ENCODE results near the gene CCL3.
"Not testable (repeated sequence)": the region's sequence is repeated elsewhere in the genome, so short reads cannot be mapped to it uniquely, and the experiment has no call there.

The CCL3 gene

DNA sequence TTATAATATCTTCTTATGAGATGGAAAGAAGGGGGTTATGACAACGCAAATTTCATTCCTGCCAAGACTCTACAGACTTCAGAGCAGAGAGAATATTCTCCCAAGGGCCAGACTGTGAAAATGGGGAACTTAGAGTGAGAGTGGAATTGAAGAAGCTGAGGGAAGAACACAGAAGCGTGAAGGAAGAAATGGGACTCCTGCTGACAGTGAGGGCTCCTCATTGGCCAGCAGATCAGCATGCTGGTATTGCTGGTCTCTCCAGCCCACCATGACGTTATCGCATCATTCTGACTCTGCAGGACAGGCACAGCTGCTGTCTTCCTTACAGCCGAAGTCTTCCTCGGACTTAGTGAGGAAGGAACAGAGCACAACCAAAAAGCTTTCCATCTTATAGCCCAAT lies 38.0 kb upstream of the CCL3 start:
- Histone ChIP-seq H3K36me3 (ENCODE audit: control insufficient read depth, insufficient read depth, low read length, severe bottlenecking) (no peaks in the 10 kb centered on the region), H3K9me3 (ENCODE audit: control insufficient read depth, low read length) (peaks cover 15% of the 10 kb centered on the region), H3K27me3 (replicated peaks; ENCODE audit: control insufficient read depth, insufficient read depth, low read length) (peaks cover 29% of the 10 kb centered on the region), H3K4me1 (ENCODE audit: control insufficient read depth, insufficient read depth, low read length) (no peaks in the 10 kb centered on the region), H3K4me3 (ENCODE audit: low read length) (no peak overlapping the region), H3K9ac (ENCODE audit: low read length) (no peak overlapping the region)
- no peak for DNase-seq (ENCODE audit: low read depth)

DNA sequence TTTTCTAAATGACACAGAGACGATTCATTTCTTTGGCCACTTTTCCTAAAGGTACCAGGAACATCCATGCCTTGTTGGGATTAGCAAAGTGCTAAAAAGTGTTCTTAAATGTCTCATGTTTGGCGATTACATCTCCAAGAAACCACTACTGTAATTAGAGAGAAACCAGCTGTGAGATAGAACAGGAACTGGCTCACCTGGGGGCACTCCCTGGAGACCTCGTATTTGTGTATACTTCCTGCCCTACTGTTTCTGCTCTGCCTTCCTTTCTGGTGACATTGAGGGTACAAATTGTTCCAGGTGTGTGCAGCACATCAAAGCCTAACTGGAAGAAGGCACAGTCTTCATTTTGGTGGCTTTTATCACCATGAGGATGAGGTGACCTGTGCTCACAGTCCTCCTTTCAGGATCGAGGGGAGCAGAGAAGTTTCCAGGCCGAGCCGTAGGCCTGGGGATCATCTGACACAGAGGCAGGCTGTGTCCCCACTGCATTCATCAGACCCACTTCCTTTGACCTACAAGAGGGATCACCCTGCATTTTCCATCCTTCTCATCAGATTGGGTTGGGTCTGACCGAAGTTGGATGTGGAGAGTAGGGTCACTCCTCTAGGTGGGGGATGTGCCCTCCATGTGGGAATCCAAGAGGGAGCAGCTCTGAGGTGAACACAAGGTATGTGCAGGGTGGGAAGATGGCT lies 37.4 kb upstream of the CCL3 start:
- Histone ChIP-seq H3K9me3 (ENCODE audit: control insufficient read depth, low read length) (peaks cover 15% of the 10 kb centered on the region), H3K27me3 (replicated peaks; ENCODE audit: control insufficient read depth, insufficient read depth, low read length) (peaks cover 25% of the 10 kb centered on the region), H3K4me1 (ENCODE audit: control insufficient read depth, insufficient read depth, low read length) (no peaks in the 10 kb centered on the region), H3K9ac (ENCODE audit: low read length) (no peak overlapping the region), H3K4me3 (ENCODE audit: low read length) (no peak overlapping the region), H3K36me3 (ENCODE audit: control insufficient read depth, insufficient read depth, low read length, severe bottlenecking) (no peaks in the 10 kb centered on the region)
- DNase-seq (ENCODE audit: low read depth): no peak

DNA sequence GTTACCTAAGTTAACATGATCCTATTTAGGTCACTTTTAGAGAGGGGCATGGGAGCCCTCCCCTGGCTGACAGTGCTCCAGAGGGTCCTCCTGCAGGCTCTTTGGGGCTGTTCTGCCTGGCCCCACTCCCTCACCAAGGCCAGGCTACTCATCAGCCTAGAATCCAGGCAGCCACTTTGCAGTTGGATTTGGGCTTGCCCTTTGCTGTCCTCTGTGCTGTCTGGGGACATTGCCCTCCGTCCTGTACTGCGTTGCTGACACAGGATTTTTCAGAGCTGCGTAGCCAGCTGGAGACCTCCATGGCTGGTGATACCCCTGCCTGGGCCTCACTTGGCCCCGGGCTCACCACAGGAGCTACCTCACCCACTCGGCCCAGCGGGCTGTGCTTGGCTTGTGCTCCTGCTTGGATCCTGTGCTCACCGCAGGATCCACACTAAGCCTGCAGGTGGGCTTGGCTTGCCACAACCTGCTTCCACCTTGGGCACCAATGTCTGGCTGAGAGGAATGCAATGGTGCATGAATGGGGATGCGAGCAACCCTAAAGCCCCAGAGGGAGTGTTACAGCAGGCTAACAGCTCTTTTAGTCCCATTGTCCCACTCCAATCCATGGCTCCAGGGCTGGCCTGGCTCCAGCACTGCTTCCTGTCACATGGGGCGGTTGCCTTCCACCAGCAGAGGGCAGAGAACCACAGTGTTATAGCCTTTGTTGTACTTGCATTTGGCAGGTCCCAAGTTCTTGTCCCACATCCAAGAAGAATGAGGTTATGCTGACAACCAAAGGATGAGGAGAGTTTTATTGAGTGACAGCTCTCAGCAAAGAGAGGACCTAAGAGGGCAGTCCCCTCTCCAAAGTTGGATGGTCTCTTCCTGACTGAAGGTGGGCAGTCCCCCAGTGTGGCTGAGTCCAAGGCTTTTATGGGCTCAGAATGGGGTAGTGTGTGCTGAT lies 35.2 kb upstream of the CCL3 start:
- H3K9me3 ChIP-seq (ENCODE audit: control insufficient read depth, low read length): peaks cover 18% of the 10 kb centered on the region
- peaks cover 25% of the 10 kb centered on the region for H3K27me3 ChIP-seq (replicated peaks; ENCODE audit: control insufficient read depth, insufficient read depth, low read length)
- H3K36me3 ChIP-seq (ENCODE audit: control insufficient read depth, insufficient read depth, low read length, severe bottlenecking): no peaks in the 10 kb centered on the region
- H3K4me1 ChIP-seq (ENCODE audit: control insufficient read depth, insufficient read depth, low read length): no peaks in the 10 kb centered on the region
- no peak overlapping the region for H3K4me3 ChIP-seq (ENCODE audit: low read length)
- no peak overlapping the region for H3K9ac ChIP-seq (ENCODE audit: low read length)
- no peak for DNase-seq (ENCODE audit: low read depth)

DNA sequence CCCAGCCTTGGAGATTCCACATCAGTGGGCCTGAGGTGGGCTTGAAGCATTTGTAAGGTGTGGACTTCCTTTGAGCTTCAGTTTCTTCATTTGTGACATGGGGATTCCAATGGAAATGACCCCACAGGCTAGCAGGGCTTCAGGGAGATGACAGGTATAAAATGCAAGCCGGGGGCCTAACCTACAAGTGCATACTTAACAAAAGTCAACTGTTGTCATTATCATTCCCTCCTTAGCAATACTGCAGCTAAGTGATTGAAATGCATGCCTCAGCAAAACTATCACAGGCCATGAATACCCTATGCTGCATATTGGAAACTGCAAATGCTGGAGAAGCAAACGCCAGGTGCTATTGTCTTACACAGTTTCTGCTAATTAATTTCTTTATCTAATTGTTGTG lies 33.5 kb upstream of the CCL3 start:
- H3K36me3 ChIP-seq (ENCODE audit: control insufficient read depth, insufficient read depth, low read length, severe bottlenecking): no peaks in the 10 kb centered on the region
- DNase-seq (ENCODE audit: low read depth): no peak
- no peak overlapping the region for H3K9ac ChIP-seq (ENCODE audit: low read length)
- H3K4me1 ChIP-seq (ENCODE audit: control insufficient read depth, insufficient read depth, low read length): no peaks in the 10 kb centered on the region
- H3K4me3 ChIP-seq (ENCODE audit: low read length): no peak overlapping the region
- H3K9me3 ChIP-seq (ENCODE audit: control insufficient read depth, low read length): peaks cover 18% of the 10 kb centered on the region
- peaks cover 19% of the 10 kb centered on the region for H3K27me3 ChIP-seq (replicated peaks; ENCODE audit: control insufficient read depth, insufficient read depth, low read length)

DNA sequence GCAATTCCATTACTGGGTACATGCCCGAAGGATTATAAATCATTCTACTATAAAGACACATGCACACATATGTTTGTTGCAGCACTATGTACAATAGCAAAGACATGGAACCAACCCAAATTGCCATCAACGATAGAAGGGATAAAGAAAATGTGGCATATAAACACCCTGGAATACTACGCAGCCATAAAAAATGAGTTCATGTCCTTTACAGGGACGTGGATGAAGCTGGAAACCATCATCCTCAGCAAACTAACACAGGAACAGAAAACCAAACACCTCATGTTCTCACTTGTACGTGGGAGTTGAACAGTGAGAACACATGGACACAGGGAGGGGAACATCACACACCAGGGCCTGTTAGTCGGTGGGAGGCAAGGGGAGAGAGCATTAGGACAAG lies 31.2 kb upstream of the CCL3 start:
- H3K4me3 ChIP-seq (ENCODE audit: low read length); H3K9ac ChIP-seq (ENCODE audit: low read length); H3K36me3 ChIP-seq (ENCODE audit: control insufficient read depth, insufficient read depth, low read length, severe bottlenecking); H3K4me1 ChIP-seq (ENCODE audit: control insufficient read depth, insufficient read depth, low read length); DNase-seq (ENCODE audit: low read depth): not testable (repeated sequence)
- Histone ChIP-seq H3K9me3 (ENCODE audit: control insufficient read depth, low read length) (peaks cover 15% of the 10 kb centered on the region), H3K27me3 (replicated peaks; ENCODE audit: control insufficient read depth, insufficient read depth, low read length) (peaks cover 19% of the 10 kb centered on the region)

DNA sequence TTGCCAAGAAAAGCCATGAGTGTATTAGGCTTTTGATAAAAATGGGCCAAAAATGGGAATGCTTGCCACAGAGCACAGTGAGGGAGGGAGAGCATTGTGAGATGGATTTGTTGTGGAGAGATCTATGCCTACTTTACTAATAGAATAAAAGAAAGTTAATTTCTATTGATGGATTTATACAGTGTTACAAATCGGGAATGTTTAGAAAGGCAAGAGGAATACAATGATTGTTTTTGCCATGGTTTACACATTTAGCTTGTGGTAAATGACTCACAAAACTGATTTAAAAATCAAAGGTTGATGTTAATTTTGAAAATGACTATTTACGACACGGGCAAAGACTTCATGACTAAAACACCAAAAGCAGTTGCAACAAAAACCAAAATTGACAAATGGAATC lies 30.3 kb upstream of the CCL3 start:
- DNase-seq (ENCODE audit: low read depth): no peak
- Histone ChIP-seq H3K9me3 (ENCODE audit: control insufficient read depth, low read length) (peaks cover 6% of the 10 kb centered on the region), H3K4me1 (ENCODE audit: control insufficient read depth, insufficient read depth, low read length) (no peaks in the 10 kb centered on the region), H3K36me3 (ENCODE audit: control insufficient read depth, insufficient read depth, low read length, severe bottlenecking) (no peaks in the 10 kb centered on the region), H3K4me3 (ENCODE audit: low read length) (no peak overlapping the region), H3K27me3 (replicated peaks; ENCODE audit: control insufficient read depth, insufficient read depth, low read length) (peaks cover 19% of the 10 kb centered on the region), H3K9ac (ENCODE audit: low read length) (no peak overlapping the region)

DNA sequence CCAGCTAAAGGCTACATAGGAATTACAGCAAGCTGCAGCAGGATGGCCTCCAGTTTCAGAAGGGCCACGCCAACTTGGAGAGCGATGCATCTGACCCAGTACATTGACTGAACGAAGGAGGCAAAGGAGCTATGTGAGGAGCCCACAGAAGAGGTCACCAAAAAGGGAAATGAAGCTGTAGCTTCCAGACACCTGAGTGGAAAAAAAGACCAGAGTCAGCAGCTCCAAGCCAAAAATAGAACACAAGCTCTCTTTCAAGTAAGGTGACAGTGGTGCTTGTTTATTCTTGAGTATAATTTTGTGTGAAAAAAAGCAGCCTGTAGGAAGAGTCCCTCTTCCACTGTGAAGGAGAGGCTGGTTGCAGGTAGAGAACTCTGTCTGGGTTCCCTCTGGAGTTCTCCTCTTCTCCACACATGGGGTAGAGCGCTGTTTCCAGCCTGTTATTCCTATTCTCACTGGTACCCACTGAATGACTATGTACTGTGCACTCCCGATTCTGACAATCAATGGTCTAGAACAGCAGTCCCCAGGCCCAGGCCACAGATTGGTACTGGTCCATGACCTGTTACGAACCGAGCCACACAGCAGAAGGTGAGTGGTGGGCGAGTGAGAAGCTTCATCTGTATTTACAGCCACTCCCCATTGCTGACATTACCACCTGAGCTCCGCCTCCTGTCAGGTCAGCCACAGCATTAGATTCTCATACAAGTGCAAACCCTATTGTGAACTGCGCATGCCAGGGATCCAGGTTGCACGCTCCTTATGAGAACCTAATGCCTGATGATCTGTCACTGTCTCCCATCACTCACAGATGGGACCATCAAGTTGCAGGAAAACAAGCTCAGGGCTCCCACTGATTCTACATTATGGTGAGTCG lies 28.8 kb upstream of the CCL3 start:
- H3K36me3 ChIP-seq (ENCODE audit: control insufficient read depth, insufficient read depth, low read length, severe bottlenecking): no peaks in the 10 kb centered on the region
- peaks cover 18% of the 10 kb centered on the region for H3K27me3 ChIP-seq (replicated peaks; ENCODE audit: control insufficient read depth, insufficient read depth, low read length)
- DNase-seq (ENCODE audit: low read depth): no peak
- H3K9me3 ChIP-seq (ENCODE audit: control insufficient read depth, low read length): peaks cover 3% of the 10 kb centered on the region
- no peak overlapping the region for H3K9ac ChIP-seq (ENCODE audit: low read length)
- H3K4me3 ChIP-seq (ENCODE audit: low read length): no peak overlapping the region
- no peaks in the 10 kb centered on the region for H3K4me1 ChIP-seq (ENCODE audit: control insufficient read depth, insufficient read depth, low read length)

DNA sequence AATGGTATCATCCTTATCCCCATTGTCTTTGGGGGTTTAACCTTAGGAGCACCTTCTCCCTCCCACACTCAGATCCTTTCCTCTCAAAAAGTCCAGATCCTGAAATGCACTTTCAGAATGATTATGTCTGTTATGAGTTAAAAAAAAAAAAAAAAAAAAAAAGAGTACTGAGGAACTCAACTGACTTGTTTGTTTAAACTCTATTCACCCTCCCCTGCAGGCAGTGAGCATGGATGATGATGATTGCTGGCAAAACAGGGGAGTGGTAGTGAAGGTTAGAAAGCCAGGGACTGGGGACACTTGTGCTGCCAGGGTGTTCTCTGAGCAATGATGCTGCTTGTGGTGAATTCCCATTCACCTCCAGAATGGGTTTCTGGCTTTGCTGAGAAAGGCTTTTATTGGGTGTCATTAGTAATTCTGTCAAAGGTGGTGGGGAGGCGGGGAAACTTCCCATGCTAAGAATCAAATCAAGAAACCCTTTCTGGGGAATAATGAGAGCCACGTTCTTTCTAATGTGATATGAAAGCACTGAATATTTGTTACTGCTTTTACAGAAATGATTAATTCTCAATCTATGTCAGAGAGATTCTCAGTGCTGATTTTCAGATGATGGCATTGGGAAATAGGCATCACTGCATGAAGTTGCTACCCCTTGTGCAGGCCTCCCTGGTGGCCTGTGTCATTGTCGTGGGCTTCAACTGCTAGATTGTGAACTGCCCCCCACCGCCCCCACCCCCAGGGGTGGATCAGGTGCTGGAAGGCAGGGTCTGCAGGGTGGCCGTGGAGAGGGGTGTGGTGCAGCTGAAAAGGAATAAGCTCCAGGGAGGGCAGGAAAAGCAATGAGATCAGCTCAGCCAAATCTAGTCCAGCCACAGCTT lies 27.8 kb upstream of the CCL3 start:
- Histone ChIP-seq H3K9me3 (ENCODE audit: control insufficient read depth, low read length) (peaks cover 5% of the 10 kb centered on the region), H3K4me3 (ENCODE audit: low read length) (no peak overlapping the region), H3K27me3 (replicated peaks; ENCODE audit: control insufficient read depth, insufficient read depth, low read length) (peaks cover 13% of the 10 kb centered on the region), H3K4me1 (ENCODE audit: control insufficient read depth, insufficient read depth, low read length) (no peaks in the 10 kb centered on the region), H3K36me3 (ENCODE audit: control insufficient read depth, insufficient read depth, low read length, severe bottlenecking) (no peaks in the 10 kb centered on the region), H3K9ac (ENCODE audit: low read length) (no peak overlapping the region)
- no peak for DNase-seq (ENCODE audit: low read depth)

DNA sequence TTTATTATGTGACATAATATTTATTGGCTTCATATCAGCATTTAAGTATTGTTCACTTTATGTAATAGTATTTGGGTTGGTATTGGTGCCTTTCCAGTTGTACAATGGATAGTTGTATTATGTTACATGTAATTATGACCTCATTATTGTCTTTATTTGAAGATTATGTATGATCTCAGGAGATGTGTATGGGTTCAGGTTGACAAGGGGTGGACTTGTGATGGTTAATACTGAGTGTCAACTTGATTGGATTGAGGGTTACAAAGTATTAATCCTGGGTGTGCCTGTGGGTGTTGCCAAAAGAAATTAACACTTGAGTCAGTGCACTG lies 25.7 kb upstream of the CCL3 start:
- not testable (repeated sequence) for DNase-seq (ENCODE audit: low read depth); H3K4me1 ChIP-seq (ENCODE audit: control insufficient read depth, insufficient read depth, low read length)

DNA sequence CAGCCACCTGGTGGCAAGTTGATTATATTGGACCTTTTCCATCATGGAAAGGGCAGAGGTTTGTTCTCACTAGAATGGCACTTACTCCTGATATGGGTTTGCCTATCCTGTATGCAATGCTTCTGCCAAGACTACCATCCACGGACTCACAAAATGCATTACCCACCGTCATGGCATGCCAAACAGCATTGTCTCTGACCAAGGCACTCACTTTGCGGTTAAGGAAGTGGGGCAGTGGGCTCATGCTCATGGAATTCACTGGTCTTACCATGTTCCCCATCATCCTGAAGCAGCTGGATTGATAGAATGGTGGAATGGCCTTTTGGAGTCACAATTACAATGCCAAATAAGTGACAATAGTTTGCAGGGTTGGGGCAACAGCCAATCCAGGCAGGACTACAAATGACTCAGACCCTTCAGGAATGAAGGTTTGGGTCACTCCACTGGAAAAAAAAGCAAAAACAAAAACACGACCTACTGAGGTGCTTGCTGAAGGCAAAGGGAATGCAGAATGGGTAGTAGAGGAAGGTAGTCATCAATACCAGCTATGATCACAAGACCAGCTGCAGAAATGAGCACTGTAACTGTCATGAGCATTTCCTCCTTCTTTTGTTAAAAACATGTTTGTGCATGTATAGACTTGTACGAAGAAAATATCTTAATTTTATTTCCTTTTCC lies 25.2 kb upstream of the CCL3 start:
- not testable (repeated sequence) for DNase-seq (ENCODE audit: low read depth); H3K4me1 ChIP-seq (ENCODE audit: control insufficient read depth, insufficient read depth, low read length); H3K4me3 ChIP-seq (ENCODE audit: low read length); H3K36me3 ChIP-seq (ENCODE audit: control insufficient read depth, insufficient read depth, low read length, severe bottlenecking); H3K9ac ChIP-seq (ENCODE audit: low read length)
- Histone ChIP-seq H3K9me3 (ENCODE audit: control insufficient read depth, low read length) (peaks cover 10% of the 10 kb centered on the region), H3K27me3 (replicated peaks; ENCODE audit: control insufficient read depth, insufficient read depth, low read length) (peaks cover 16% of the 10 kb centered on the region)

More for the DNA sequence above, 25.7 kb upstream of the CCL3 start:
- peaks cover 10% of the 10 kb centered on the region for H3K9me3 ChIP-seq (ENCODE audit: control insufficient read depth, low read length)
- H3K9ac ChIP-seq (ENCODE audit: low read length); H3K36me3 ChIP-seq (ENCODE audit: control insufficient read depth, insufficient read depth, low read length, severe bottlenecking); H3K4me3 ChIP-seq (ENCODE audit: low read length): not testable (repeated sequence)
- H3K27me3 ChIP-seq (replicated peaks; ENCODE audit: control insufficient read depth, insufficient read depth, low read length): peaks cover 13% of the 10 kb centered on the region
